HPDE6-E6E7 (cell line): ENCODE data around the gene NKX2-1.
"Not testable (repeated sequence)": the region's sequence is repeated elsewhere in the genome, so short reads cannot be mapped to it uniquely, and the experiment has no call there.

Experiments
- DNase-seq: peaks from one replicate; pipeline ENCODE4 v3.0.0; 2011; ENCODE audit warnings: missing footprints; ENCODE audit errors: extremely low spot score

The NKX2-1 gene

GRCh38 chr14:36505892-36506731 lies 13.9 kb downstream of the NKX2-1 start:
- DNase-seq: no peak

- DNase-seq: no peak
Observed at GRCh38 chr14:36505181-36505815, 14.7 kb downstream of the NKX2-1 start.

DNA sequence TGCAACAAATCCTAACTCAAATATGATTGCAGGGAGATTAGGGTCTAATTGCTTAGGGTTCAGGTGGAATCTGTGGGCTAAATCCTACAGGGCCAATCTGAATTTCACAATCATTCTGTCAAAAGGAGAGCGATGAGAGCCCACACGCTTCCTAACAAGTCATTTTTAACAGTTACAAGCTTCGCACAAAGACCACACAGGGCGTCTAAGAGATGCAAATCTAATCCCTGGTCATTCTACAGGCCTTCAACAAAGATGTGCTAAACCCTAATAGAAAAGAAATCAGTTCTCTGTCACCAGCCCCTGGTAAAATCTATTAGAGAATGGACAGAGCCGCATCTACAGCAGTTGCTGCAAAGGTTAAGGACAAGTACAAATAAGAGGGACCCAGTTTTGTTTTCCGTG lies 15.3 kb downstream of the NKX2-1 start:
- DNase-seq: no peak

GRCh38 chr14:36503771-36504741 lies 16.0 kb downstream of the NKX2-1 start:
- DNase-seq: no peak

- DNase-seq: no peak
Observed at GRCh38 chr14:36502558-36503508, 17.2 kb downstream of the NKX2-1 start.

DNA sequence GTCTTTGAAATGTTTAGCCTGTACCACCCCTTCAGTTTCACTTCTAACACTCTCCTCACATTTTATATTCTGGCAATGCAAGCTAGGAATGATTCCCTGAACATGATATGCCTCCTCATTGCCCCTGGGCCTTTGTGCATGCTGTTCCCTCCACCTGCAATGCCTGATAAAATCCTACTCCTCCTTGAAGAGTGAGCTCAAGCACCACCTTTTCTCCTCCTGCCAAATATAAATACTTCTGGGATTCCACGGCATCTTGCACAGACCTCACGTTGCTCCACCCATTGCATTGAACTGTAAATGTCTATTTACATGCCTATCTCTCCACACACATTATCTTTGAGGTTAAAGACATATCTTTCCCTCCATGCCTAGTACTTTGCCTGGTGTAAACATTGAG lies 21.1 kb downstream of the NKX2-1 start:
- no peak for DNase-seq

- DNase-seq: no peak
Observed at GRCh38 chr14:36496346-36496745, 23.7 kb downstream of the NKX2-1 start.

- DNase-seq: no peak
Observed at GRCh38 chr14:36495666-36496065, 24.4 kb downstream of the NKX2-1 start.

DNA sequence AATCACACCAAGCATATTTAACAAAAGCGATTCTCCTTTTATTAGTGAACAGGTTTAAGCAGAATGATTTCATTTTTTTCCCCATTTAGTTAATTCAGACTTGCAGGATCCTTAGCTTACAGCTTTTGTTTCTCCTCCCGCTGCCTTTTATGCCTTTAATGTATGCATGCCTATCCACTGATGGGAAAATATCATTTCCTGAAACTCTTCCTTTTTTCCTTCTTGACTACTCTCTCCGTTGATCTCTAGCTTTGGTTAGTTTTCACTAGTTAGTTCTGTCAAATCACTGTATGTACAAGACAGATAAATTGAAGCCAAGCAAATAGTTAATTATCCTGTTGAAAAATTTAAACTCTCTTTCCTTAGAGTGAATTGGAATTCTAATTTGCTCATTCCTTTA lies 26.3 kb downstream of the NKX2-1 start:
- DNase-seq: no peak

GRCh38 chr14:36485773-36486172 lies 34.3 kb downstream of the NKX2-1 start:
- no peak for DNase-seq

- DNase-seq: no peak
Observed at GRCh38 chr14:36479344-36479743, 40.7 kb downstream of the NKX2-1 start.

GRCh38 chr14:36478782-36479181 lies 41.2 kb downstream of the NKX2-1 start:
- peak; percentile 22 for DNase-seq

GRCh38 chr14:36477266-36477665 lies 42.8 kb downstream of the NKX2-1 start:
- DNase-seq: no peak

GRCh38 chr14:36476061-36476460 lies 44.0 kb downstream of the NKX2-1 start:
- not testable (repeated sequence) for DNase-seq

GRCh38 chr14:36474593-36474992 lies 45.4 kb downstream of the NKX2-1 start:
- no peak for DNase-seq

- no peak for DNase-seq
Observed at GRCh38 chr14:36471431-36471830, 48.6 kb downstream of the NKX2-1 start.

DNA sequence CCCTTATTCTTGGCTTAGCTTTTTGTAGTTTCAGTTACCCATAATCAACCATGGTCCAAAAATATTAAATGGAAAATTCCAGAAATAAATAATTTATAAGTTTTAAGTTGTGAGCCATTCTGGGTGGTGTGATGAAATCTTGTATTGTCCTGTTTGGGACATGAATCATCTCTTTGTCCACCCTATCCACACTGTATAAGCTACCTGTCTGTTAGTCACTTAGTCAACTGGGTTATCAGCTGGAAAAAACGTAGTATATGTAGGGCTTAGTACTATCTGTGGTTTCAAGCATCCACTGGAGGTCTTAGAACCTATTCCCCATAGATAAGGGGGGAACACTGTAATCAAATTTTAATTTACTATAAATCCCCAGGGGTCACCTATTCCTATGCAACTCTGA lies 52.7 kb downstream of the NKX2-1 start:
- DNase-seq: no peak
